Activated gamma-delta T cell treated with Interleukin-2 at 50 U/mL for 16 hours (primary cell): Measurements from ENCODE around the gene SUPT6H.

Experiments
- DNase-seq: peaks from one replicate; pipeline ENCODE4 v3.0.0-alpha.2; 2020

SUPT6H gene

GRCh38 chr17:28661635-28662526 is at the start of gene SUPT6H, which contains the start of gene SDF2:
TSS of gene SUPT6H (plus strand) at chr17:28662205. CDS start at chr17:28673402, 11,197 bp downstream.
TSS of gene SDF2 (minus strand) at chr17:28661906. CDS start at chr17:28661876, 30 bp downstream.
- peak; percentile 92 for DNase-seq

DNA sequence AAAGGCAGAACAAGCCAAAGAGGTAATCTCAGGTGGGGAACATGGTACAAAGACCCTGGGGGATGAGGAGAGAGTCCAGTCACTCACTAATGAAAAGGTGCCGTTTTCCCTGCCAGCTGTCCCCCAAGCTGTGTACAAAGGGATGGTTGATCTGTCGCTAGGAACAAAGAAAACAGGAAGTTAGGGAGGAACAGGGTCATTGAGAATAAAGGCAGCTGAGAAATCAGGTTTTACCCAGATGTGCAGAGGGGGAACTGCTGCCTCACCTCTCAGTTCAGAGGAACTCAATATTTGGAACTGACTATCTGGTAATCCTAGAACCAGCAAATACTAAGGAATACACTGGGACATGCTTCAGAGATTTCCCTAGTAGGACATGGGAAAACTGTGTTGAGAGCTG is 49.5 kb upstream of the SUPT6H start:
- no peak for DNase-seq

- peak; percentile 35 for DNase-seq
Measured at GRCh38 chr17:28612936-28613872, 48.8 kb upstream of the SUPT6H start.

GRCh38 chr17:28613931-28614381 is 48.0 kb upstream of the SUPT6H start, which contains the start of gene RSKR:
TSS of gene RSKR (minus strand) at chr17:28614185. CDS start at chr17:28614161, 24 bp downstream.
- DNase-seq = no peak

- DNase-seq = no peak
Measured at GRCh38 chr17:28615260-28615940, 46.6 kb upstream of the SUPT6H start.

- no peak for DNase-seq
Measured at GRCh38 chr17:28616281-28616680, 45.7 kb upstream of the SUPT6H start.

- no peak for DNase-seq
Measured at GRCh38 chr17:28618464-28618863, 43.5 kb upstream of the SUPT6H start.

DNA sequence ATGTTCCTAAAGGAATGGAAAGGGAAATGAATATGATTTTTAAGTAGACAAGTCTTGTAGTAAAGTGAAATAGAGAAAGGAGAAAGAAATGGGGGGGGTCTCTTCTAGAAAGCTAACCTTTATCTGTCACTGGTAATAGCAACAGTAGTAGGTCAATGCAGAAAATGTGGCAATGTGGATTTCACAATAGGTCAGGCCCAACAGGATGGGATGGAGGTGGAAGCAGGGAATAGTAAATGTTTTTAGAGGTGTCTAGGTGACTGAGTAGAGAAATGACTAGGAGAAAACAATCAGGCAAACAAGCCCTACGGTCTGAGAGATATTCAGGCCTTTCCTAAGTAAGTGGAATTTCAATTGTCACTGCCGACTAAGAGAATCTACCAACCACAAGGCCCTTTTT is 42.0 kb upstream of the SUPT6H start:
- no peak for DNase-seq

DNA sequence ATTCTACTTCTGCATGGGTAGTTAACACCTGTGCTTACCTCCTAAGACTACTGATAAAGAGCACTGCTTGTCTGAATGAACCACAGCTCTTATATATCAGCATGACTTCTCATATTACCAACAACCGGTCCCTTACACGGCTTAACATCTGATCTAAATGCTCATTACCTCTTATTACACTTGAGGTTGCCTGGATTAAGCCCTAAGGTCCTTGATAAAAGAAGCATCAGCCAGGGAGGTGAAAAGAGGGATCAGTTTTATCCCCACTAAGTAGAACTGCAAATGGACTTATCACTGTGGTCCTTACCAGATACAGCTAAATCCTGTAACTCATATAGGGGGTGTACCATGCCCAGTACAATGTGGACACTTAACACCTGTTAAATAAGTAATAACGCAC is 39.8 kb upstream of the SUPT6H start:
- DNase-seq = no peak

DNA sequence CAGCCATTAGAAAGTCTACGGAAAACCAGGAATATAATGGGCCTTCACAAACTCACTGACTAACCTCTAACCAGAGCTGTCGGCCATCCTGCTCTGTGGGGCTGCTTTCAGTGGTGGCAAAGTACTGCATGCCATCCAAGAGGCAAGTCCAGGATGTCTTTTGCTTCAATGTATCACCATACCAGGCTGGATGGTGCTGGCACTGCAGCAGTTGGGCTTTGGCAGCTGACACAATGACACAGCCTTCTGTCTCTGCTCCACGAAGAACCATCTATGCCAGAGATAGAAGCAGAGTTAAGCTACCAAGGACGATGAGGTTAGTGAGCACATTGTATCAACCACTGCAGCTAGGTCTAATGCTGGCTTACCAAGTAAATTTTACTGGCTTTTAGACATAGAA is 38.3 kb upstream of the SUPT6H start:
- no peak for DNase-seq

- DNase-seq = no peak
Measured at GRCh38 chr17:28624148-28624547, 37.9 kb upstream of the SUPT6H start.

DNA sequence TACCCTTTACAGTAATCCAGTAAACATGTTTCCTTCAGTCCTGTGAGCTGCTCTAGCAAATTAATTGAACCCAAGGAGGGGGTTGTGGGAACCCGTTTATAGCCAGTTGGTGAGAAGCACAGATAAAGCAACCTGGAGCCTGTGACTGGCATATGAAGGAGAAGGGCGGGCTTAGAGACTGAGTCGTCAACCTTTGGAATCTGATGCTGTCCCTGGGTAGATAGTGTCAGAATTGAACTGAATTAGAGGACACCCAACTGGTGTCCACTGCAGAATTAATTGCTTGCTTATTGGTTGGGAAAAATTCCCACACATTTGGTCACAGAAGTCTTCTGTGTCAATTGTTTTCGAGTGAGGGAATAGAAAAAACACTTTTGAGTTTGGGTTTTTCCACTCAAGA is 35.2 kb upstream of the SUPT6H start:
- DNase-seq = no peak

DNA sequence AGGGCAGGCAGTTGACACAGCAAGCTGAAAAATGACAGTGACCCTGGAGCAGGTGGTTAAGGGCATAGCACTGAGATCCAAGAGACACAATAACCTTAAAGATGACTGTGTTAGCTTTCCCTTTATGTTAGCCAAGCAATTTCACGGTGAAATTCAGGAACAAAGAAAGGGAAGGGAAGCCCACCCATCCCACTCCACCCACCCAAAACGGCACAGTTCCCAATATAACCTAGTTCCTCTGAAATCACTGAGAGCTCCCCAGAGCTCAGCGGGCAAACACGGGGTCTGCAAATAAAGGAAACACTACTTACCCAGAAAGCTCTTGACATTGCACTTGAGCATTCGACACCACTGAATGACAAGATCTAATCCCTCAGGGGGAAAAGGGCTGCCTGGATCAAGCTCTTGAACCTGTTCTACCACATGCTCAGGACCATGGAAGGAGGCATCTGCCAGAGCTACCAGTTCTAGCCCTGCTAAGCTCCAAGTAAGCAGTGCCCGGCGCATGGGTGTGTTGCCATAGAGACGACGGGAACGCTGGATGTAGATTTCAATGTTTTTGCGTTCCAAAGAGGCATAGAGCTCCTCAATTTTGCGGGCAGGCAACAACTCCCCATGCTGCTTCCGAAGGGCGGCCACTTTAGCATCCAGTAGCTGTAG is 27.7 kb upstream of the SUPT6H start:
- no peak for DNase-seq

GRCh38 chr17:28635506-28635905 is 26.5 kb upstream of the SUPT6H start:
- DNase-seq = no peak

- no peak for DNase-seq
Measured at GRCh38 chr17:28641579-28641978, 20.4 kb upstream of the SUPT6H start.

DNA sequence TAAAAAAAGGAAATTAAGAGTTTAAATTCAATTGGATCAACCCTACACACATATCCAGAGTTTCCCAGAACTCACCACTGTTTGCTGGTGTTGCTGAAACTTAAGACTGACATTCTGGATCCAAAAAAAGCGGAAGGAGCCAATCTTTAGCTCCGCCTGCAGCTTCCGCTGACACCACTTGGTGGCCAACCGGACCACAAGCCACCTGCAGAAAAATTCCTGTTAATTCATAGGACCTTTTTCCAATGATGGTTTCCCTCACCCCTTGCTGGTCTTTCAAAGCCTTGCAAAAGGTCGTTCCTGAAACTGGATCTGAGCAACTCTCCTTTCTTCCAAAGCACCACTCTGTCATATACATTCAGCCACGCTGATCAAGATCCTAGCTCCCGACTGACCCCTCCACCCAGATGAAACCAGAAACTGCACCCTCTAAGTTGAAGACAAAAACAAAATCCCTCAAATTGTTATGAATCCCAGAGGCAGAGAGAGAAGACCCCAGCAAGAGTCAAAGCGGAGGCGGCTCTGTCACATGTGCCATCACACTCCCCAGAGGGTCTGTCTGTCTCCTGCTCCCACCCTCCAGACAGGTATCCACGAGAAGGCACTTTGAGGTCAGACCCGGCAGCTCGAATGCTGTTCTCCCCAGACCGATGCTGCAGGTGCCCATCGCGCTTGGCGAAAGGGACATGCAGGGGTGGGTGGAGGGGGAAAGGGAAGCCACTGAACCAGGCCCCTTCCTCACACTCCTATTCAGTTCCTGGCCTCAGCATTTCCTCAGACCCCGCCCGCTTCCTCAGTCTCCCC is 17.8 kb upstream of the SUPT6H start:
- DNase-seq = no peak

- DNase-seq = peak; percentile 95
Measured at GRCh38 chr17:28644787-28645575, 17.0 kb upstream of the SUPT6H start, which contains the start of gene BLTP2. TSS of gene BLTP2 (minus strand) at chr17:28645158. CDS start at chr17:28645056, 102 bp downstream.

- DNase-seq = no peak
Measured at GRCh38 chr17:28645576-28645939, 16.4 kb upstream of the SUPT6H start.

DNA sequence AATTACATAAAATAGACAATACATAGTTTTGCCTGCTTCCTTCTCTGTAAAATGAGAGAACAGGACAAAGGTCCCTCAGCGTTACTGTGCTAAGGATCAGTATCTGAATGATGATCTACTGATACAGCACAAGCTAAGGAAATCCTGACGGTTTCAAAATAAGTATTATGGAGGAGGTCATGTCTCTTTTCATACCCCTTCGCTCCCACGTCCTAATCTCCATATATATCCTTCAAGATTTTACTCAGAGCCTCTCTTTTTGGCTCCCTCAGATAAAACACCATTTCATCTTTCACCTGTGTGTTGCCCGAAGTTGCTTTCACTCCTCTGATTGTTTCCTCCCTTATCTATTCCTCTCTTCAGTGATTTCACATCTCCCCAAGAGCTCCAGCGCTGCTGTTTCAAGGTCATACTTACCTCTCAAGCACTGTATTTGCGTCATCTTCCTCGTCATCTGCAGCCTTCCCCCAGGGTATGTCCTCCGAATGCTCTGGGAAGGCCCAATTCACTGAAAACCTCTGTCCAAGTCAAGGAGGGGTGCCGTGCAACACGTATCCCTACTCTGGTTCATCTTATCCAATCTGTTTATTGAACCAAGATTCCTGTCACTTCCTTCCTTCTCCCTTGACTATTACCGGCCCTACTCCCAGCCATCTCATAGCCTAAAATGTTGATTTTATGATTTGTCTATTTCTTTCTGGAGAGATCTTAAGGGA is 15.8 kb upstream of the SUPT6H start:
- no peak for DNase-seq

DNA sequence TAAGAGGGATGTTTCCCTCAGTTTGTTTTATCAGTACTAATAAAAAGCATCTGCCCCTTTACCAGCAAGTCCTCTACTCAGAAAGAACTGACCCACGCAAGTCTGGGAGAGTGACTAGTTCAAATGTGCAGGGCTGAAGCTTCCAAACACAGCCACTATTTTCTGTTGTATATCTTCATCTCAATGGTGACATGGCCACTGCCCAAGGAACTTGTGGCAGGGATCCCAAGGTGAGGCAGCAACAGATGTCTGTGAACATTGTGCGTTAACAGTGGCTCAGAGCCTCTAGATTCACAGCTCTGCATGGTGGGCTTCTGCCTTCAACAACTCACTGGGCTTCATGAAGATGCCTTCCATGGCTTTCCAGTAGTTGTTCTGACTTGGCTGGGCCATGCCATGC is 13.3 kb upstream of the SUPT6H start:
- DNase-seq = no peak
